B cell (primary cell): ENCODE measurements around the gene LRRTM3. TPM values are rescaled to one million over a fixed set of nuclear protein-coding genes. Genes with fewer than 3 reads are reported as not detected.

Experiments
- ATAC-seq: fragments of 200-7000 bp; cut with Tn5 transposase; one replicate; pipeline ENCODE4 v1.10.0; 2021; ENCODE audit warnings: low read depth, mild to moderate bottlenecking, moderate number of reproducible peaks, moderate library complexity
- CTCF ChIA-PET: fragments of 350-600 bp; sonication (Branson Sonifier 250); formaldehyde crosslinking; loops from one replicate; lab custom pipeline; 2021; ENCODE audit warnings: antibody characterized with exemption, inconsistent platforms; lab: Charles Lee
- POLR2A ChIA-PET: fragments of 350-600 bp; sonication (Branson Sonifier 250); formaldehyde crosslinking; loops from one replicate; lab custom pipeline; 2021; ENCODE audit warnings: antibody characterized with exemption; lab: Charles Lee
- DNase-seq: peaks from one replicate; pipeline ENCODE4 v3.0.0; 2013
- H2AFZ ChIP-seq: 2 replicates; pipeline ENCODE4 v1.6.1; 2012; ENCODE audit warnings: mild to moderate bottlenecking, low read depth, low read length; ENCODE audit not compliant: insufficient read depth, poor library complexity, severe bottlenecking
- H3K27ac ChIP-seq, 2 donors: 1 replicate in 1 of 2; 2 replicates in 1 of 2; pipeline ENCODE4 v1.5.1; 2012 to 2013; ENCODE audit warnings: low read length in 2 of 2, mild to moderate bottlenecking in 2 of 2, moderate library complexity in 1 of 2
- H3K27me3 ChIP-seq, 4 experiments: fragments of 200-600 bp in 1 of 4; sonication (generic) in 1 of 4; replicated peaks in 1 of 4; 1 replicate in 2 of 4; 2 replicates in 2 of 4; pipeline versions ENCODE4 v1.6.1 to v1.7.0; 2013 to 2016; ENCODE audit warnings: low read length in 3 of 4, mild to moderate bottlenecking in 2 of 4, mixed read lengths in 1 of 4, moderate library complexity in 1 of 4; ENCODE audit not compliant: insufficient read depth in 4 of 4, control insufficient read depth in 3 of 4; ENCODE audit errors: control extremely low read depth in 1 of 4
- H3K36me3 ChIP-seq, 2 experiments: replicated peaks in 1 of 2; 1 replicate in 1 of 2; 2 replicates in 1 of 2; pipeline versions ENCODE4 v1.6.1 to v1.7.1; 2013; ENCODE audit warnings: low read length in 1 of 2; ENCODE audit not compliant: insufficient read depth in 2 of 2, control insufficient read depth in 1 of 2; ENCODE audit errors: control extremely low read depth in 1 of 2, extremely low read depth in 1 of 2
- H3K4me1 ChIP-seq, 2 donors: fragments of 200-600 bp in 1 of 2; sonication (generic) in 1 of 2; 1 replicate in 1 of 2; 2 replicates in 1 of 2; pipeline versions ENCODE4 v1.5.1 to v1.6.1; 2013 to 2017; ENCODE audit warnings: low read length in 2 of 2; ENCODE audit not compliant: control insufficient read depth in 2 of 2, insufficient read depth in 2 of 2
- H3K4me2 ChIP-seq: replicated peaks from 2 replicates; pipeline ENCODE3; 2012; ENCODE audit warnings: mild to moderate bottlenecking, low read depth, low read length; ENCODE audit not compliant: poor library complexity, severe bottlenecking
- H3K4me3 ChIP-seq, 5 experiments: fragments of 200-600 bp in 1 of 5; sonication (generic) in 1 of 5; 1 replicate in 3 of 5; 2 replicates in 2 of 5; pipeline versions ENCODE4 v1.5.1 to v1.7.0; 2011 to 2016; ENCODE audit warnings: low read length in 4 of 5, mild to moderate bottlenecking in 4 of 5, low read depth in 2 of 5, control low read depth in 1 of 5, moderate library complexity in 1 of 5; ENCODE audit not compliant: insufficient read depth in 1 of 5; ENCODE audit errors: control extremely low read depth in 1 of 5, extremely low read depth in 1 of 5
- H3K79me2 ChIP-seq: fragments of 200-600 bp; sonication (generic); one replicate; pipeline ENCODE4 v1.6.0; 2016; ENCODE audit warnings: low read length; ENCODE audit not compliant: control insufficient read depth, insufficient read depth
- H3K9ac ChIP-seq: fragments of 200-600 bp; sonication (generic); 2 replicates; pipeline ENCODE4 v1.6.1; 2017; ENCODE audit warnings: mild to moderate bottlenecking, low read length, moderate library complexity
- H3K9me3 ChIP-seq, 3 donors: one replicate each; pipeline versions ENCODE4 v1.6.1 to v1.7.1; 2013; ENCODE audit warnings: low read length in 2 of 3; ENCODE audit not compliant: control insufficient read depth in 2 of 3, insufficient read depth in 1 of 3; ENCODE audit errors: control extremely low read depth in 1 of 3
- H4K20me1 ChIP-seq: 2 replicates; pipeline ENCODE4 v1.6.0; 2012; ENCODE audit warnings: mild to moderate bottlenecking, low read length; ENCODE audit not compliant: insufficient read depth, control insufficient read depth, poor library complexity, severe bottlenecking
- H3K27ac Mint-ChIP-seq: one replicate; pipeline ENCODE4 v1.8.0; 2021; ENCODE audit warnings: mixed read lengths
- H3K27me3 Mint-ChIP-seq: one replicate; pipeline ENCODE4 v1.8.0; 2021; ENCODE audit warnings: mixed read lengths
- H3K4me1 Mint-ChIP-seq: one replicate; pipeline ENCODE4 v1.8.0; 2021; ENCODE audit warnings: mixed read lengths
- H3K4me3 Mint-ChIP-seq: one replicate; pipeline ENCODE4 v1.8.0; 2021; ENCODE audit warnings: mixed read lengths
- H3K9me3 Mint-ChIP-seq: one replicate; pipeline ENCODE4 v1.8.0; 2022; ENCODE audit warnings: mixed read lengths; ENCODE audit not compliant: insufficient read depth
- EZH2 ChIP-seq: IDR thresholded peaks from 2 replicates; pipeline ENCODE4 v1.6.1; 2012; ENCODE audit warnings: borderline replicate concordance, low read depth, mild to moderate bottlenecking, moderate library complexity, low read length; ENCODE audit not compliant: insufficient read depth, poor library complexity, severe bottlenecking
- WGBS: methylation state at CpG from one replicate; pipeline ENCODE4 v1.1.5; 2013; ENCODE audit warnings: missing lambda C conversion rate; ENCODE audit not compliant: insufficient coverage; 5-methylcytosine and 5-hydroxymethylcytosine counted together
- intact Hi-C: fragments of 100-400 bp; cut with micrococcal nuclease; formaldehyde crosslinking; loops from one replicate; pipeline ENCODE4 v1.10.0; 2022
- polyA plus RNA-seq: library from polyadenylated mRNA; depleted of rRNA; stranded (reverse); fragments of >200 nt; gene quantifications from 2 replicates; pipeline ENCODE4 v1.2.3, GENCODE V29; 2012
- total RNA-seq, 2 donors: library from RNA; stranded (reverse); fragments of 120-200 nt in 1 of 2; gene quantifications; 1 replicate in 1 of 2; 2 replicates in 1 of 2; pipeline versions ENCODE4 v1.2.3 to v1.2.4, GENCODE V29; 2013 to 2022
- TF ChIP-seq, protein P1 (sequence below): fragments of 200-600 bp; IDR thresholded peaks from one replicate; pipeline ENCODE4 v1.8.0; 2022; ENCODE audit warnings: antibody characterized with exemption, mild to moderate bottlenecking

The LRRTM3 gene
- total and polyA plus RNA-seq, 2 donors (not counting 1 experiment from before 2014, with no cell fraction given) = not detected

DNA sequence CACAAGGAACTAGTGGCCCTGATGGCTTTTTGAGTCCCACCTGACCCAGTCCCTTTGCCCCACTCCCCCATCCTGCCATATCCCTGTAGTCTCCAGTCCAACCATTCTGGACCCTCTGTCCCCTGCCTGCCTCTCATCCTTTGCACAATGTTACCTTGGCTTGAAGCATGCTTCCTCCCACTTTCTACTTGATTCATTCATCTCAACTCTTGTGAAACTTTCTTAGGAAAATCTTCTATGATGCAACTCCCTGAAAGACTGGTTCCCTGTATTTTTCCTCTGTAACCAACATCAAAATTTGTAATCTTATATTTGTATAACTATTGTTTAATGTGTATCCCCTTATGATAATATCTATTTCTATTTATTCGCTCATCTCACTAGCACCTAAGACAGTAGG, 151.5 kb downstream of the LRRTM3 start:
- H3K4me1 Mint-ChIP-seq = no peaks in the 10 kb centered on the region
- H3K9me3 ChIP-seq = no peaks in the 10 kb centered on the region
- H3K27me3 Mint-ChIP-seq = no peaks in the 10 kb centered on the region
- H3K27ac Mint-ChIP-seq = no peak overlapping the region
- H3K79me2 ChIP-seq = no peaks in the 10 kb centered on the region
- ChIA-PET POLR2A (no interaction called here), CTCF (no interaction called here)
- H3K27ac ChIP-seq = no peak overlapping the region
- peaks cover 2% of the 10 kb centered on the region for H3K9me3 Mint-ChIP-seq
- no peaks in the 10 kb centered on the region for H4K20me1 ChIP-seq
- ATAC-seq = no peak
- intact Hi-C loops = no loop called here
- H3K9ac ChIP-seq = no peak overlapping the region
- H3K4me1 ChIP-seq = no peaks in the 10 kb centered on the region
- no peaks in the 10 kb centered on the region for H3K27me3 ChIP-seq
- no peak overlapping the region for H3K4me3 Mint-ChIP-seq
- no peak overlapping the region for H2AFZ ChIP-seq
- DNase-seq = no peak
- H3K36me3 ChIP-seq = no peaks in the 10 kb centered on the region
- WGBS = no CpG with 5 or more reads among the region's 1 CpG
- no peak overlapping the region for H3K4me2 ChIP-seq
- TF ChIP-seq, protein P1, sequence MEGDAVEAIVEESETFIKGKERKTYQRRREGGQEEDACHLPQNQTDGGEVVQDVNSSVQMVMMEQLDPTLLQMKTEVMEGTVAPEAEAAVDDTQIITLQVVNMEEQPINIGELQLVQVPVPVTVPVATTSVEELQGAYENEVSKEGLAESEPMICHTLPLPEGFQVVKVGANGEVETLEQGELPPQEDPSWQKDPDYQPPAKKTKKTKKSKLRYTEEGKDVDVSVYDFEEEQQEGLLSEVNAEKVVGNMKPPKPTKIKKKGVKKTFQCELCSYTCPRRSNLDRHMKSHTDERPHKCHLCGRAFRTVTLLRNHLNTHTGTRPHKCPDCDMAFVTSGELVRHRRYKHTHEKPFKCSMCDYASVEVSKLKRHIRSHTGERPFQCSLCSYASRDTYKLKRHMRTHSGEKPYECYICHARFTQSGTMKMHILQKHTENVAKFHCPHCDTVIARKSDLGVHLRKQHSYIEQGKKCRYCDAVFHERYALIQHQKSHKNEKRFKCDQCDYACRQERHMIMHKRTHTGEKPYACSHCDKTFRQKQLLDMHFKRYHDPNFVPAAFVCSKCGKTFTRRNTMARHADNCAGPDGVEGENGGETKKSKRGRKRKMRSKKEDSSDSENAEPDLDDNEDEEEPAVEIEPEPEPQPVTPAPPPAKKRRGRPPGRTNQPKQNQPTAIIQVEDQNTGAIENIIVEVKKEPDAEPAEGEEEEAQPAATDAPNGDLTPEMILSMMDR = no peak
- no peak for TF ChIP-seq EZH2
- H3K4me3 ChIP-seq = no peak overlapping the region

DNA sequence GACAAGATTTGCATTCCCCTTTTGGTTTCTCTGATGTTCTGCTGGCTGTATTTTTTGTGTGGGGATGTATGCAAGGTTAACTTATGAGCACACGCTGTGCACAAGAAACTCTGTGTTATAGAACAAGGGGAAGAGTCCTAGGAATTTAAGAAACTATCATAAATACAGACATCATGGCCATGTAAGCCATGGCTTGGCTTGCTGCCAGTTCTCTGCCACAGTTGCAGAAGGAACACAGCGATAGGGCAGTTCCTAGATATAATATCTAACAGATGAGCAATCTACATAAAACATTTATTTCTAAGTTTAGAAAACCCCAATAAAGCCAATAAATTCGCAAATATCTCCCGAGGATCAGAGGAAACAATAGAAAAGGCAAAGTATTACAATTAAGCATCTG, 153.3 kb downstream of the LRRTM3 start:
- H3K27ac Mint-ChIP-seq = no peak overlapping the region
- H3K9me3 ChIP-seq = no peaks in the 10 kb centered on the region
- ATAC-seq (no peak), DNase-seq (no peak)
- H3K9me3 Mint-ChIP-seq = peaks cover 2% of the 10 kb centered on the region
- ChIA-PET POLR2A (no interaction called here), CTCF (no interaction called here)
- intact Hi-C loops = no loop called here
- H3K4me1 Mint-ChIP-seq = no peaks in the 10 kb centered on the region
- no peak overlapping the region for H3K9ac ChIP-seq
- no peaks in the 10 kb centered on the region for H3K4me1 ChIP-seq
- H3K36me3 ChIP-seq = no peaks in the 10 kb centered on the region
- no peaks in the 10 kb centered on the region for H3K27me3 ChIP-seq
- H3K4me3 ChIP-seq = no peak overlapping the region
- H3K27me3 Mint-ChIP-seq = no peaks in the 10 kb centered on the region
- no peak for TF ChIP-seq EZH2
- TF ChIP-seq, protein P1 = no peak
- no peaks in the 10 kb centered on the region for H4K20me1 ChIP-seq
- no peak overlapping the region for H2AFZ ChIP-seq
- H3K79me2 ChIP-seq = no peaks in the 10 kb centered on the region
- H3K4me2 ChIP-seq = no peak overlapping the region
- H3K27ac ChIP-seq = no peak overlapping the region
- no peak overlapping the region for H3K4me3 Mint-ChIP-seq
- no CpG with 5 or more reads among the region's 4 CpGs for WGBS
